HepG2 (cell line): ENCODE measurements around the gene ERF. TPM values are rescaled to one million over a fixed set of nuclear protein-coding genes. Genes with fewer than 3 reads are reported as not detected.

Experiments used
- ARID2 ChIP-seq: sonication (generic); formaldehyde crosslinking; IDR thresholded peaks from 2 replicates; pipeline ENCODE4 v1.8.1; 2022; ENCODE audit warnings: mild to moderate bottlenecking, missing genetic modification reagents, borderline replicate concordance
- ATF4 ChIP-seq, 2 experiments: fragments of 450-650 bp in 1 of 2; sonication (generic) in 1 of 2; formaldehyde crosslinking; IDR thresholded peaks; 2 replicates each; pipeline versions ENCODE4 v1.5.0 to v1.8.0; 2020 to 2022; ENCODE audit warnings: mild to moderate bottlenecking in 1 of 2, missing genetic modification reagents in 1 of 2
- ETV5 ChIP-seq: IDR thresholded peaks from 2 replicates; pipeline ENCODE4 v1.6.1; 2018; ENCODE audit warnings: missing biosample characterization, missing genetic modification reagents, inconsistent platforms, borderline replicate concordance
- HMG20A ChIP-seq: IDR thresholded peaks from 2 replicates; pipeline ENCODE4 v1.6.1; 2016; ENCODE audit warnings: borderline replicate concordance
- IKZF5 ChIP-seq: IDR thresholded peaks from 2 replicates; pipeline ENCODE4 v1.6.1; 2018; ENCODE audit warnings: missing genetic modification reagents, mild to moderate bottlenecking, missing compliant biosample characterization
- KDM5B ChIP-seq: sonication (generic); formaldehyde crosslinking; IDR thresholded peaks from 2 replicates; pipeline ENCODE4 v1.4.0; 2020; ENCODE audit warnings: missing genetic modification reagents, mild to moderate bottlenecking, borderline replicate concordance
- LCORL ChIP-seq, 2 experiments: fragments of 450-650 bp in 1 of 2; sonication (generic) in 1 of 2; formaldehyde crosslinking in 1 of 2; IDR thresholded peaks; 2 replicates each; pipeline versions ENCODE4 v1.5.0 to v1.6.1; 2017 to 2020; ENCODE audit warnings: antibody characterized with exemption in 1 of 2, missing genetic modification reagents in 1 of 2
- NCOA5 ChIP-seq: sonication (generic); formaldehyde crosslinking; IDR thresholded peaks from 2 replicates; pipeline ENCODE4 v1.4.0; 2020; ENCODE audit warnings: missing genetic modification reagents
- NFYC ChIP-seq: IDR thresholded peaks from 2 replicates; pipeline ENCODE4 v1.6.1; 2016; ENCODE audit warnings: missing genetic modification reagents, missing compliant biosample characterization
- RFX1 ChIP-seq: fragments of 450-650 bp; IDR thresholded peaks from 2 replicates; pipeline ENCODE4 v1.6.1; 2017
- TFDP1 ChIP-seq: IDR thresholded peaks from 2 replicates; pipeline ENCODE4 v1.6.1; 2016; ENCODE audit warnings: missing compliant biosample characterization, missing genetic modification reagents, borderline replicate concordance
- THAP11 ChIP-seq: IDR thresholded peaks from 2 replicates; pipeline ENCODE4 v1.6.1; 2016; ENCODE audit warnings: missing biosample characterization, missing genetic modification reagents
- XBP1 ChIP-seq: sonication (generic); formaldehyde crosslinking; IDR thresholded peaks from 2 replicates; pipeline ENCODE4 v1.5.0; 2020; ENCODE audit warnings: missing genetic modification reagents
- ZFP62 ChIP-seq: sonication (generic); formaldehyde crosslinking; IDR thresholded peaks from 2 replicates; pipeline ENCODE4 v1.4.0; 2020; ENCODE audit warnings: missing genetic modification reagents
- ZNF619 ChIP-seq: sonication (generic); formaldehyde crosslinking; IDR thresholded peaks from 2 replicates; pipeline ENCODE4 v1.4.0; 2020; ENCODE audit warnings: mild to moderate bottlenecking, missing genetic modification reagents
- polyA plus RNA-seq, 8 experiments: library from polyadenylated mRNA; depleted of rRNA in 3 of 8; stranded (reverse) in 7 of 8; unstranded in 1 of 8; fragments of >200 nt; fragmentation: Illumina TruSeq in 4 of 8; extraction: Trizol in 4 of 8; gene quantifications; 2 replicates each; pipeline versions ENCODE4 v1.2.1 to v1.2.3, GENCODE V29; 2011 to 2016; ENCODE audit warnings: low read depth in 4 of 8, missing spikeins in 1 of 8, mixed read lengths in 1 of 8; ENCODE audit not compliant: insufficient read depth in 1 of 8
- total RNA-seq, 5 experiments: library from RNA; depleted of rRNA; stranded (reverse); fragments of >200 nt; fragmentation: Illumina TruSeq; extraction: Trizol; gene quantifications; 2 replicates each; pipeline ENCODE4 v1.2.3, GENCODE V29; 2016; ENCODE audit warnings: low read depth in 1 of 5
- TF ChIP-seq, protein P1 (sequence below): sonication (generic); formaldehyde crosslinking; IDR thresholded peaks from 2 replicates; pipeline ENCODE4 v1.5.1; 2020; ENCODE audit warnings: mild to moderate bottlenecking, missing genetic modification reagents, moderate library complexity
- TF ChIP-seq, protein P2 (sequence below): IDR thresholded peaks from 2 replicates; pipeline ENCODE4 v1.6.1; 2012; ENCODE audit warnings: inconsistent platforms
- TF ChIP-seq, protein P3 (sequence below): sonication (generic); formaldehyde crosslinking; IDR thresholded peaks from 2 replicates; pipeline ENCODE4 v1.4.0; 2020; ENCODE audit warnings: missing genetic modification reagents

ERF gene
- total and polyA plus RNA-seq, 2 of the 13 experiments (the other 11 are each of a cell fraction or from before 2014, with no cell fraction given) = 67.1 to 69.9 TPM

GRCh38 chr19:42254089-42254849 lies 659 bp downstream of the ERF start (continued):
- TF ChIP-seq LCORL (IDR thresholded peaks at IDR 0.05) (no peak), LCORL (CRISPR knock-in tag; IDR thresholded peaks at IDR 0.05) (peak; percentile 27; the same call in 1 of the 2 replicates), ETV5 (CRISPR knock-in tag) (no peak), KDM5B (CRISPR knock-in tag) (no peak), ZNF619 (CRISPR knock-in tag) (no peak), NCOA5 (no peak), IKZF5 (CRISPR knock-in tag) (no peak; the same call in 1 of the 2 replicates), NFYC (peak; percentile 22; the same call in 1 of the 2 replicates), RFX1 (no peak), TFDP1 (peak; percentile 21; the same call in 1 of the 2 replicates), ARID2 (no peak), ATF4 (CRISPR knock-in tag; IDR thresholded peaks at IDR 0.05) (peak in 1 of 2 experiments; percentile 23; a peak in 1 of 4 replicates), XBP1 (no peak), ZFP62 (no peak), HMG20A (no peak), THAP11 (CRISPR knock-in tag) (peak; percentile 52; the same call in 1 of the 2 replicates)
- TF ChIP-seq, protein P1, sequence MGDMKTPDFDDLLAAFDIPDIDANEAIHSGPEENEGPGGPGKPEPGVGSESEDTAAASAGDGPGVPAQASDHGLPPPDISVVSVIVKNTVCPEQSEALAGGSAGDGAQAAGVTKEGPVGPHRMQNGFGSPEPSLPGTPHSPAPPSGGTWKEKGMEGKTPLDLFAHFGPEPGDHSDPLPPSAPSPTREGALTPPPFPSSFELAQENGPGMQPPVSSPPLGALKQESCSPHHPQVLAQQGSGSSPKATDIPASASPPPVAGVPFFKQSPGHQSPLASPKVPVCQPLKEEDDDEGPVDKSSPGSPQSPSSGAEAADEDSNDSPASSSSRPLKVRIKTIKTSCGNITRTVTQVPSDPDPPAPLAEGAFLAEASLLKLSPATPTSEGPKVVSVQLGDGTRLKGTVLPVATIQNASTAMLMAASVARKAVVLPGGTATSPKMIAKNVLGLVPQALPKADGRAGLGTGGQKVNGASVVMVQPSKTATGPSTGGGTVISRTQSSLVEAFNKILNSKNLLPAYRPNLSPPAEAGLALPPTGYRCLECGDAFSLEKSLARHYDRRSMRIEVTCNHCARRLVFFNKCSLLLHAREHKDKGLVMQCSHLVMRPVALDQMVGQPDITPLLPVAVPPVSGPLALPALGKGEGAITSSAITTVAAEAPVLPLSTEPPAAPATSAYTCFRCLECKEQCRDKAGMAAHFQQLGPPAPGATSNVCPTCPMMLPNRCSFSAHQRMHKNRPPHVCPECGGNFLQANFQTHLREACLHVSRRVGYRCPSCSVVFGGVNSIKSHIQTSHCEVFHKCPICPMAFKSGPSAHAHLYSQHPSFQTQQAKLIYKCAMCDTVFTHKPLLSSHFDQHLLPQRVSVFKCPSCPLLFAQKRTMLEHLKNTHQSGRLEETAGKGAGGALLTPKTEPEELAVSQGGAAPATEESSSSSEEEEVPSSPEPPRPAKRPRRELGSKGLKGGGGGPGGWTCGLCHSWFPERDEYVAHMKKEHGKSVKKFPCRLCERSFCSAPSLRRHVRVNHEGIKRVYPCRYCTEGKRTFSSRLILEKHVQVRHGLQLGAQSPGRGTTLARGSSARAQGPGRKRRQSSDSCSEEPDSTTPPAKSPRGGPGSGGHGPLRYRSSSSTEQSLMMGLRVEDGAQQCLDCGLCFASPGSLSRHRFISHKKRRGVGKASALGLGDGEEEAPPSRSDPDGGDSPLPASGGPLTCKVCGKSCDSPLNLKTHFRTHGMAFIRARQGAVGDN = peak; percentile 73
- TF ChIP-seq, protein P2, sequence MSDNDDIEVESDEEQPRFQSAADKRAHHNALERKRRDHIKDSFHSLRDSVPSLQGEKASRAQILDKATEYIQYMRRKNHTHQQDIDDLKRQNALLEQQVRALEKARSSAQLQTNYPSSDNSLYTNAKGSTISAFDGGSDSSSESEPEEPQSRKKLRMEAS = peak; percentile 63
- TF ChIP-seq, protein P3, sequence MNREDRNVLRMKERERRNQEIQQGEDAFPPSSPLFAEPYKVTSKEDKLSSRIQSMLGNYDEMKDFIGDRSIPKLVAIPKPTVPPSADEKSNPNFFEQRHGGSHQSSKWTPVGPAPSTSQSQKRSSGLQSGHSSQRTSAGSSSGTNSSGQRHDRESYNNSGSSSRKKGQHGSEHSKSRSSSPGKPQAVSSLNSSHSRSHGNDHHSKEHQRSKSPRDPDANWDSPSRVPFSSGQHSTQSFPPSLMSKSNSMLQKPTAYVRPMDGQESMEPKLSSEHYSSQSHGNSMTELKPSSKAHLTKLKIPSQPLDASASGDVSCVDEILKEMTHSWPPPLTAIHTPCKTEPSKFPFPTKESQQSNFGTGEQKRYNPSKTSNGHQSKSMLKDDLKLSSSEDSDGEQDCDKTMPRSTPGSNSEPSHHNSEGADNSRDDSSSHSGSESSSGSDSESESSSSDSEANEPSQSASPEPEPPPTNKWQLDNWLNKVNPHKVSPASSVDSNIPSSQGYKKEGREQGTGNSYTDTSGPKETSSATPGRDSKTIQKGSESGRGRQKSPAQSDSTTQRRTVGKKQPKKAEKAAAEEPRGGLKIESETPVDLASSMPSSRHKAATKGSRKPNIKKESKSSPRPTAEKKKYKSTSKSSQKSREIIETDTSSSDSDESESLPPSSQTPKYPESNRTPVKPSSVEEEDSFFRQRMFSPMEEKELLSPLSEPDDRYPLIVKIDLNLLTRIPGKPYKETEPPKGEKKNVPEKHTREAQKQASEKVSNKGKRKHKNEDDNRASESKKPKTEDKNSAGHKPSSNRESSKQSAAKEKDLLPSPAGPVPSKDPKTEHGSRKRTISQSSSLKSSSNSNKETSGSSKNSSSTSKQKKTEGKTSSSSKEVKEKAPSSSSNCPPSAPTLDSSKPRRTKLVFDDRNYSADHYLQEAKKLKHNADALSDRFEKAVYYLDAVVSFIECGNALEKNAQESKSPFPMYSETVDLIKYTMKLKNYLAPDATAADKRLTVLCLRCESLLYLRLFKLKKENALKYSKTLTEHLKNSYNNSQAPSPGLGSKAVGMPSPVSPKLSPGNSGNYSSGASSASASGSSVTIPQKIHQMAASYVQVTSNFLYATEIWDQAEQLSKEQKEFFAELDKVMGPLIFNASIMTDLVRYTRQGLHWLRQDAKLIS (CRISPR knock-in tag) = no peak
